Tibial artery (tissue), 4 donors: Measurements from ENCODE around the gene EFNB3.
A peak's percentile ranks its signal among the peaks of the same experiment; 100 is the strongest.

Experiments used
- DNase-seq, 2 donors: peaks; one replicate each; pipeline ENCODE4 v3.0.0-alpha.2; 2019
- H3K27ac ChIP-seq, 2 donors: fragments of 200-600 bp; sonication (generic) in 1 of 2; 1 replicate in 1 of 2; 2 replicates in 1 of 2; pipeline ENCODE4 v1.5.1; 2018 to 2019; ENCODE audit warnings: mild to moderate bottlenecking in 1 of 2
- H3K27me3 ChIP-seq, 2 donors: fragments of 200-600 bp; sonication (generic) in 1 of 2; one replicate each; pipeline versions ENCODE4 v1.5.1 to v1.6.0; 2016 to 2019
- H3K36me3 ChIP-seq, 3 donors: fragments of 200-600 bp; sonication (generic) in 2 of 3; one replicate each; pipeline ENCODE4 v1.5.1; 2016 to 2019; ENCODE audit warnings: mild to moderate bottlenecking in 2 of 3
- H3K4me1 ChIP-seq, 4 donors: fragments of 200-600 bp; sonication (generic) in 2 of 4; 1 replicate in 3 of 4; 2 replicates in 1 of 4; pipeline ENCODE4 v1.5.1; 2016 to 2019
- H3K4me3 ChIP-seq, 2 donors: fragments of 200-600 bp; sonication (generic) in 1 of 2; 1 replicate in 1 of 2; 2 replicates in 1 of 2; pipeline ENCODE4 v1.5.1; 2018 to 2019; ENCODE audit warnings: mild to moderate bottlenecking in 2 of 2
- H3K9me3 ChIP-seq, 3 donors: fragments of 200-600 bp; sonication (generic) in 1 of 3; one replicate each; pipeline ENCODE4 v1.5.1; 2016 to 2019
- CTCF ChIP-seq, 2 experiments: fragments of 200-600 bp in 1 of 2; fragments of 450-650 bp in 1 of 2; IDR thresholded peaks; one replicate each; pipeline ENCODE4 v1.5.1; 2017 to 2019; ENCODE audit warnings: antibody characterized with exemption in 2 of 2, mild to moderate bottlenecking in 1 of 2, moderate library complexity in 1 of 2
- intact Hi-C: fragments of 100-400 bp; cut with DNase I; formaldehyde crosslinking; loops from one replicate; pipeline ENCODE4 v1.15.0; 2023; ENCODE audit warnings: low total_unique reads

The EFNB3 gene

DNA sequence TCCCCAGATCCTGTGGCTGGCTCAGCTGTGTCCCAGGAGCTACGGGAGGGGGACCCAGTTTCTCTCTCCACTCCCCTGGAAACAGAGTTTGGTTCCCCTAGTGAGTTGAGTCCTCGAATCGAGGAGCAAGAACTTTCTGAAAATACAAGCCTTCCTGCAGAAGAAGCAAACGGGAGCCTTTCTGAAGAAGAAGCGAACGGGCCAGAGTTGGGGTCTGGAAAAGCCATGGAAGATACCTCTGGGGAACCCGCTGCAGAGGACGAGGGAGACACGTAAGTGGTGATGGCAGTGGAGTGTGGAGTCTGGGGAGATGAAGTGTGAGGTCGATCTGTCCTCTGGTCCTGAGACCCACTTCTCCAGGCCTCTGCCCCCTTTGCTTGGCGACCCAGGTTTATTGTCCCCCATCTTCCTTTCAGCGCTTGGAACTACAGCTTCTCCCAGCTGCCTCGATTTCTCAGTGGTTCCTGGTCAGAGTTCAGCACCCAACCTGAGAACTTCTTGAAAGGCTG lies 16.1 kb upstream of the EFNB3 start:
- Histone ChIP-seq H3K27me3 (no peaks in the 10 kb centered on the region), H3K36me3 (no peaks in the 10 kb centered on the region), H3K4me3 (peak overlapping the region; percentile 82 to 87), H3K27ac (peak overlapping the region; percentile 66 to 94), H3K4me1 (peaks cover 0 to 32% (median 20%) of the 10 kb centered on the region in 4 donors), H3K9me3 (no peaks in the 10 kb centered on the region)
- no peak for DNase-seq
- no peak for TF ChIP-seq CTCF (IDR thresholded peaks at IDR 0.05)
- intact Hi-C loops, result loop anchor here (5.0 kb wide), 1 partner anchor 62 kb away; the partner anchor contains the start of gene SAT2

- no peaks in the 10 kb centered on the region for H3K27me3 ChIP-seq
- no peaks in the 10 kb centered on the region for H3K9me3 ChIP-seq
- peaks cover 3 to 23% (median 4%) of the 10 kb centered on the region in 3 donors for H3K36me3 ChIP-seq
- no peak overlapping the region for H3K27ac ChIP-seq
- no peak overlapping the region for H3K4me3 ChIP-seq
- intact Hi-C loops, result no loop called here
- no peak for TF ChIP-seq CTCF (IDR thresholded peaks at IDR 0.05)
- no peaks in the 10 kb centered on the region for H3K4me1 ChIP-seq
- no peak for DNase-seq
Measured at GRCh38 chr17:7695586-7695985, 9.4 kb upstream of the EFNB3 start.

GRCh38 chr17:7697828-7698588 lies 7.0 kb upstream of the EFNB3 start:
- H3K9me3 ChIP-seq, result no peaks in the 10 kb centered on the region
- no peak overlapping the region for H3K27ac ChIP-seq
- TF ChIP-seq CTCF (IDR thresholded peaks at IDR 0.05), result no peak
- peaks cover 0 to 11% of the 10 kb centered on the region in 2 donors for H3K27me3 ChIP-seq
- H3K36me3 ChIP-seq, result peaks cover 22 to 48% (median 27%) of the 10 kb centered on the region in 3 donors
- DNase-seq, result no peak
- H3K4me3 ChIP-seq, result no peak overlapping the region
- H3K4me1 ChIP-seq, result no peaks in the 10 kb centered on the region
- intact Hi-C loops, result no loop called here

GRCh38 chr17:7700510-7700909 lies 4.5 kb upstream of the EFNB3 start:
- H3K4me3 ChIP-seq, result no peak overlapping the region
- no peak overlapping the region for H3K27ac ChIP-seq
- DNase-seq, result no peak
- H3K9me3 ChIP-seq, result no peaks in the 10 kb centered on the region
- H3K4me1 ChIP-seq, result peaks cover 0 to 17% (median 14%) of the 10 kb centered on the region in 4 donors
- intact Hi-C loops, result no loop called here
- H3K36me3 ChIP-seq, result peaks cover 19 to 34% (median 29%) of the 10 kb centered on the region in 3 donors
- peaks cover 0 to 36% of the 10 kb centered on the region in 2 donors for H3K27me3 ChIP-seq
- TF ChIP-seq CTCF (IDR thresholded peaks at IDR 0.05), result no peak

DNA sequence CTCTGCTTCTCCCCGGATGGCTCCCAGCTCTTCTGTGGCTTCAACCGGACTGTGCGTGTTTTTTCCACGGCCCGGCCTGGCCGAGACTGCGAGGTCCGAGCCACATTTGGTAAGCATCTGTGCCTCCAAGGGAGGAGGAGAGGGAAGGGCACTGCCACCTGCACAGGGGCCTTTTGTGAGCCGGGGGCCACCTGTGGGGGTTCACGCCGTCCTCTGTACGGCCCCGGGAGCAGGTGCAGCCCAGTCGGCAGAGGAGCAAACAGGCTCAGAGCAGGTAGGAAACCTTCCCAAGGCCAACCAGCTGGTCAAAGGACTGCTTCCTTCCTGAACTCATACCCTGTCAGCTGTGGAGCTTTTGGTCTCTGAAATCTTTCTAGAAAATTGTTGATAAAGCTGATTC lies 3.3 kb upstream of the EFNB3 start:
- Histone ChIP-seq H3K36me3 (peaks cover 19 to 29% (median 28%) of the 10 kb centered on the region in 3 donors), H3K9me3 (no peaks in the 10 kb centered on the region), H3K27ac (no peak overlapping the region), H3K4me3 (no peak overlapping the region), H3K27me3 (peaks cover 0 to 47% of the 10 kb centered on the region in 2 donors), H3K4me1 (peaks cover 0 to 18% (median 14%) of the 10 kb centered on the region in 4 donors)
- no peak for TF ChIP-seq CTCF (IDR thresholded peaks at IDR 0.05)
- intact Hi-C loops, result no loop called here
- DNase-seq, result no peak
